T-helper 2 cell treated with Interferon-gamma antibody and Interleukin-4, amounts not matched to agents 5 μg/mL and 100 μg/mL, for 36 hours (primary cell): ENCODE data around the gene GPR39.
"Not testable (repeated sequence)": the region's sequence is repeated elsewhere in the genome, so short reads cannot be mapped to it uniquely, and the experiment has no call there.

Source experiments
- DNase-seq: peaks from one replicate; pipeline ENCODE4 v3.0.0; 2021; ENCODE audit warnings: low spot score
- H3K27ac Mint-ChIP-seq: one replicate; pipeline ENCODE4 v1.8.0; 2021; ENCODE audit warnings: mild to moderate bottlenecking, mixed read lengths
- H3K27me3 Mint-ChIP-seq: one replicate; pipeline ENCODE4 v1.8.0; 2021; ENCODE audit warnings: low read depth, mixed read lengths
- H3K36me3 Mint-ChIP-seq: one replicate; pipeline ENCODE4 v1.8.0; 2021; ENCODE audit warnings: low read depth, mixed read lengths
- H3K4me1 Mint-ChIP-seq: one replicate; pipeline ENCODE4 v1.8.0; 2021; ENCODE audit warnings: low read depth, mixed read lengths
- H3K4me3 Mint-ChIP-seq: one replicate; pipeline ENCODE4 v1.8.0; 2022; ENCODE audit warnings: mild to moderate bottlenecking, moderate library complexity, mixed read lengths
- H3K9me3 Mint-ChIP-seq: one replicate; pipeline ENCODE4 v1.8.0; 2021; ENCODE audit warnings: mixed read lengths

The GPR39 gene

DNA sequence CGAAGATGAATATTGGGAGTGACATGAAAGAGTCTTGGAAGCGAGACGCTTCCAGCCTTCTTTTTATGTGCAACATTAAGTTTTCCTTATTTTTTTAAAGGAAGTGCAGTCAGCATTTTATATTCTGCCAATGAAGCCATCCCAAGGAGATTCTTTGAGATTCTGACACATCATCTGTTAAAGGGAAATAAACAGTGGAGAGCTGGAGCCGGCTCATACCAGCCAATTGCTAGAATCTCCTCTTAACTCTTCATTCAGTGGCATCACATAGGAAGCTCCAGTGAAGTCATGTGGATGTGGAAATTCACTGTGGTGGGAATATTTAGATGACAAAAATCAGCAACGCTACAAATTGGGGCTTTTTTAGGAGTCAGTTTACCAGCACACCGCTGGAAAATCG lies 23.7 kb upstream of the GPR39 start:
- H3K4me1 Mint-ChIP-seq, result no peaks in the 10 kb centered on the region
- no peak overlapping the region for H3K27ac Mint-ChIP-seq
- H3K36me3 Mint-ChIP-seq, result no peaks in the 10 kb centered on the region
- peaks cover 5% of the 10 kb centered on the region for H3K9me3 Mint-ChIP-seq
- H3K4me3 Mint-ChIP-seq, result no peak overlapping the region
- DNase-seq, result no peak
- H3K27me3 Mint-ChIP-seq, result no peaks in the 10 kb centered on the region

DNA sequence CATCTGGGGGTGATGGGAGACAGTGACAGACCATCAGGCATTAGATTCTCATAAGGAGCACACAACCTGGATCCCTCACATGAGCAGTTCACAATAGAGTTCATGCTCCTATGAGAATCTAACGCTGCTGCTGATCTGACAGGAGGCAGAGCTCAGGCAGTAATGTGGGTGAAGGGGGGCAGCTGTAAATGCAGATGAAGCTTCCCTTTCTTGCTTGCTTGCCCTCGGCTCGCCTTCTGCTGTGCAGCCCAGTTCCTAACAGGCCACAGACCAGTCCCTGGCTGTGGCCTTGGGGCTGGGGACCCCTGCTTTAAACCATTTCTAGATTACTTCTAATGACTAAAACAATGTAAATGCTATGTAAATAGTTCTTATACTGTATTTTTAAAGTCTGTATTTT lies 19.6 kb upstream of the GPR39 start:
- H3K27me3 Mint-ChIP-seq, H3K4me1 Mint-ChIP-seq, H3K27ac Mint-ChIP-seq, H3K9me3 Mint-ChIP-seq, H3K36me3 Mint-ChIP-seq, DNase-seq, H3K4me3 Mint-ChIP-seq: not testable (repeated sequence)

DNA sequence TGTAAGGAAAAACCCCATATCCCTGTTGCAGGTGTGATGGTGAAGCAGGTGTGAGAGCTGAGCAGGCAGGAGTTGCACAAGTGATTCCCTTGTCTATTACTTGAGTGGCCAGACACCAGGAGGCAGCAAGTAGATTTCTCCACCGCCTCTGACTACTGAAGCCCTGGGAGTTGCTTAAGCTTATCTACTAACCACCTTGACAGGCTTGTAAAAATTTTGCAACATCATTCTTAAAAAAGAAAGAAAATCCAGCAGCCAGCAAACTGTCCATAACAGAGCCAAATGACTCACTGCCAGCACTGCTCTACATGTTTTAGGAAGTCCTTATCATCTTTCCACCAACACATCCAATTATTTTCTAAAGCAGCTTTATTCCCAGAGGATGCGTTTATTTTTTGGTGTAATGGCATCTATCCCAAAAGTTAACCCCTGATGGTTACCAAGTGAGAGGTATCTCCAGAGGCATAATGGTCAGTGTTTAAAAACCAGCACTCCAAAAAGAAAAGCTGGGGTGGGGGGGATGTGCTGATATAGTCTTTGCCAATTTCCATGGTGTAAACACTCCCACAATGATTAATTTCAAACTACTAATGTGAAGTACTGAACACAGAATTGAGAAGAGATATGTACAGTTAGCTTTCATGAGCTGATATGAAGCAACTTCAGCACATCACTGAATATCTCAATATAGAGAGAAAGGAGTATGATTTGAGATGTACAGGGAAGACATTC lies 16.3 kb upstream of the GPR39 start:
- H3K36me3 Mint-ChIP-seq, result no peaks in the 10 kb centered on the region
- H3K27ac Mint-ChIP-seq, result no peak overlapping the region
- H3K27me3 Mint-ChIP-seq, result no peaks in the 10 kb centered on the region
- H3K4me3 Mint-ChIP-seq, result no peak overlapping the region
- no peak for DNase-seq
- no peaks in the 10 kb centered on the region for H3K9me3 Mint-ChIP-seq
- no peaks in the 10 kb centered on the region for H3K4me1 Mint-ChIP-seq

DNA sequence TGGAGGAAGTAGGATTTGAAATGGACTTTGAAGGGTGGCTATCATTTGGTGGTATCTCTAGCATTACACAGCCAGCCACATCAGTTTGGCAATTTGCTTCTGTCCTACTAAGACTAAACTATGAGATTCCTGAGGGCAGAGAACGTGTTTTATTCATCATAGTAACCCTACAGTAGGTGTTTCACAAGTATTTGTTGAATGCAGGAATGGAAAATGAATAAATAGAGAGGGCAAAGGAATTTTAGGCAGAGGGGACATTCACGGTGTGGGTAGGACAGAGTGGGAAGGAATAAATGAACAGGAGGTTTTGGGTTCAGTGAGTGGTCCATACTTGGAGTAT lies 15.7 kb upstream of the GPR39 start:
- Mint-ChIP-seq H3K36me3 (no peaks in the 10 kb centered on the region), H3K4me1 (no peaks in the 10 kb centered on the region), H3K27ac (no peak overlapping the region), H3K9me3 (no peaks in the 10 kb centered on the region), H3K4me3 (no peak overlapping the region), H3K27me3 (no peaks in the 10 kb centered on the region)
- no peak for DNase-seq

DNA sequence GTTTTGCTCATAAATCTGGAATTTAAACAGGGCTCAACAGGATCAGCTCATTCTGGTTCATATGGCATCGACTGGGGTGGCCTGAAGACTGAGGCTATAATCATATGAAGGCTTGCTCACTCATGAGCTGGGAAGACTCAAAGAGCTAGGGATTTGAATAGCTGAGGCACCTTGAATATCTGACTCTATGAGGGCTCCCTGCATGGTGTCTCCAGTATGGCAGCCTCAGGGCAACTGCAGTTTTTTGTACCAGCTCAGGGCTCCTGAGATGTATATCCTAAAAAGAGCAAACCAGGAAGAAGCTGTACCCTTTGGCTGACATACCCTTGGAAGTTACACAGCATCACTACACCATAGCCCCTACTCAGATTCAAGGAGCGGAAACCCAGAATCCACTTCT lies 15.3 kb upstream of the GPR39 start:
- H3K36me3 Mint-ChIP-seq, result no peaks in the 10 kb centered on the region
- no peaks in the 10 kb centered on the region for H3K27me3 Mint-ChIP-seq
- no peak overlapping the region for H3K4me3 Mint-ChIP-seq

DNA sequence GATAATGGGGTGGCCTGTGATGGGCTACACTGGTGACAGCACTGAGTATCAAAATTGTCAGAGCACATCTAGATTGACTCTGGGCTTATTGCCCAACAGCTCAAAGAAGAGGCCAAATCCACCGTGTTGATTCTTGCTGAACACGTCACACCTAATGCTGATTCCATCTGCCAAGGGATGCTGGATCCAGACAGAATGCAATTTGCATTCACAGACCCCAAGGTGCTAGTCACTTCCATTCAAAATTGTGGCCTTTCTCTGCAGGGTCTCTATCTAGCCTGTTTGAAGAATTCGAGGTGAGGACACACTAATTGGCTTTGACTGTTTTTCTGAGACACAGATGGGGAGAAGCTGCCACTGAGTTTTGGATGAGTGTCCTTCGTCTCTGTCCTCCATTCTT lies 13.5 kb upstream of the GPR39 start:
- Mint-ChIP-seq H3K9me3 (no peaks in the 10 kb centered on the region), H3K27me3 (no peaks in the 10 kb centered on the region), H3K4me1 (no peaks in the 10 kb centered on the region), H3K36me3 (no peaks in the 10 kb centered on the region), H3K27ac (no peak overlapping the region), H3K4me3 (no peak overlapping the region)
- no peak for DNase-seq

More for the DNA sequence above, 15.3 kb upstream of the GPR39 start:
- H3K9me3 Mint-ChIP-seq, result no peaks in the 10 kb centered on the region
- DNase-seq, result no peak
- no peak overlapping the region for H3K27ac Mint-ChIP-seq
- H3K4me1 Mint-ChIP-seq, result no peaks in the 10 kb centered on the region

DNA sequence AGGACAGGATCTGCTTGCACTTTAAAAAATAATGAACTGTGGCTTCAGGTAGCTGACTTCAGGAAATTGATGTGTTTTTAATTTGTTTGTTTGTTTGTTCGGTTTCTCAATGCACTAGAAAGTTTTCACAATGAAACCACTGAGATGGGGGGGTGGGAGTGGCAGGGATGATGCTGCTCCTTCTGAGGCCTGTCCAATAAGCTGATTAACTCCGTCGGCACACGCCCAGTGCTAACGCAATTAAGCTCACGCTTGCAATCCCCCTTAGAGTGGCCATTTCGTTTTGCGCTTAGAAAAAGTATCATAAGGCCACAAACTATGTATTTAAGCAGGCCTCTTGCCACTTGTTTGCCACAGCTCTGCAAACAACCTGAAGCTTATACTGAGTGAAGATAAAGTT lies 12.5 kb upstream of the GPR39 start:
- no peak overlapping the region for H3K4me3 Mint-ChIP-seq
- no peak for DNase-seq
- H3K4me1 Mint-ChIP-seq, result no peaks in the 10 kb centered on the region
- H3K27ac Mint-ChIP-seq, result no peak overlapping the region
- no peaks in the 10 kb centered on the region for H3K36me3 Mint-ChIP-seq
- no peaks in the 10 kb centered on the region for H3K9me3 Mint-ChIP-seq
- no peaks in the 10 kb centered on the region for H3K27me3 Mint-ChIP-seq

DNA sequence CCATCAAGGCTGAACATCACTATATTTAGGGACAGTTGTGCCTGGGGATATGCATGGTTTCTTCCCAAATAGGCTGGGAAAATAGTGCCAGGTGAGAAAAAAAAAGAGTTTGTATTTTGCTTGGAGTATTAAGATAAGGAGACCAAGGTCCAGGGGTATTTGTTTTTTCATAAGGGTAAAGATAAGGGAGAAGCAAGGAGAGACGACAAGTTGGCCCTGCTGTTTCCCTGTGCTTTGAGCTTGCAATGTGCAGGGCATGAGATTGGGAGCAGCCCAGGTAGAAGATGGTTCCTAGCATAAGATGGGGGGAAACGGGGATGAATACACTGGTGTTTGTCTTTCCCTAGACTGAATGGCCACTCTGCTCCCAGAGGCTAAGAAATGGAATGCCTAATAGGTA lies 8.8 kb upstream of the GPR39 start:
- Mint-ChIP-seq H3K27ac (no peak overlapping the region), H3K9me3 (no peaks in the 10 kb centered on the region), H3K36me3 (no peaks in the 10 kb centered on the region), H3K4me3 (no peak overlapping the region), H3K4me1 (no peaks in the 10 kb centered on the region), H3K27me3 (no peaks in the 10 kb centered on the region)
- DNase-seq, result no peak

DNA sequence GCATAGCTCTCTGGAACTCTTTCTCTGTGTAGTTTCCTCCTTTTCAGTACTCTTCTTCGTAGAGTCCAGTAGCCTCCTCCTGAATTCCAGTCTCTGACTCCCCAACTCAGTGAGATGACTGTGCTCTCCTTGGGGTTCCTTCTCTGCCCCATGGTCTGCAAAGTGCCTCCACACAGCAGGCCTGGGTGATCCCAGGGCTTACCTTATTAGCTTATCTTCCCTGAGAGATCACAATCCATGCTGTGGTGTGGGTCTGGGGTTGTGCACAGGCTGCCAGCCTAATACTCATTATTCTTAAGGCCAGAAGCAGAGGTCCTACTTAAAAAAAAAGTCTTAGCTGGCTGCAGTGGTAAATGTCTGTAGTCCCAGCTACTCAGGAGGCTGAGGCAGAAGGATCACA lies 4.6 kb upstream of the GPR39 start:
- DNase-seq, result no peak
- H3K4me1 Mint-ChIP-seq, result no peaks in the 10 kb centered on the region
- H3K27ac Mint-ChIP-seq, result no peak overlapping the region
- H3K4me3 Mint-ChIP-seq, result no peak overlapping the region
- H3K27me3 Mint-ChIP-seq, result peaks cover 12% of the 10 kb centered on the region
- no peaks in the 10 kb centered on the region for H3K9me3 Mint-ChIP-seq
- H3K36me3 Mint-ChIP-seq, result no peaks in the 10 kb centered on the region

DNA sequence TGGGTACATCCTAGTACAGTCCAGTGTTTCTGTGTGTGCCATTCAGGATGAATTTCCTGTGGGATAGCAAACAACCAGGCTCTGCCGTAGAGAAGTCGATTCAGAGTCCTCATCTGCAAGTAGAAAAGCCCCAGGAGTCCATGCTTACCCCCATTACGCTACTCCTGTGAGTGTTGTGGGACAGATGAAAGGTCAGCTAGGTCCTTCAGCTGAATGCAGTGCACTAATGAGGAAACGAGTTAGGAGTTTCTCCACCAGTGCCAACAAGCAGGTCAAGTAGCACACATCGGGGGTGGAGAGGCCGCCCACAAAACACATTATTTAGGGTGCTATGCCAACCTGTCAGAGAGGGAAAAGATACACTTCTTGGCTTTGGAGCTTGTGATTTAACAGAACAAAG lies 2.5 kb upstream of the GPR39 start:
- Mint-ChIP-seq H3K27me3 (peaks cover 16% of the 10 kb centered on the region), H3K27ac (no peak overlapping the region), H3K4me1 (no peaks in the 10 kb centered on the region), H3K9me3 (no peaks in the 10 kb centered on the region), H3K36me3 (no peaks in the 10 kb centered on the region), H3K4me3 (no peak overlapping the region)
- no peak for DNase-seq

DNA sequence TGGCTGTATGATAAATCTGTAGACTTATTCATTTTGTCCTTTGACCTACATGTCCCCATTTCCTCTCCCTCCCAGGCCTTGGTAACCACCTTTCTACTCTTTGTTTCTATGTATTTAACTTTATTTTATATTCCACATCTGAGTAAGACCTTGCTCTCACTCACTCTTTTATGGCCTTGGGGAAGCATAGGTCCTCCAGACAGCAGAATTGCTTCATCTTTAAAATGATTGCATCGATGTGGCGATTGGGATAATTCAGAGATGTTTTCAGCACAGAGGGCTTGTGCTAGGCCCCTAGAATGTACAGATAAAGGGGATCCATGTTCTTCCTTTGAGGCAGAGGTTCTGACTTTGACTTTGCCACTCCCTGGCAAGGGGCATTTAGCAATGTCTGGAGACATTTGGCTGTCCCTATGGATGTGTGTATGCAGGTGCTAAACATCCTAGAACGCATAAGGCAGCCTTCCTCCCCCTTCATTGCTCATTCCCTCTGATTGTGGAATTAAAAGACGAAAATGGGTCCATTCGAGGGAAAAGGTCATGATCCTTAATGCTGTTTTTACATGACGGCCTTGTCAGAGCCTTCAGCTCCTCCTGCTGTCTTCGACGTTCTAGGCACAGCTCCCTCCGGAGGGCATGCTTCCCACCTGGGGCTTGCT lies 1.2 kb upstream of the GPR39 start:
- no peak overlapping the region for H3K4me3 Mint-ChIP-seq
- H3K4me1 Mint-ChIP-seq, result no peaks in the 10 kb centered on the region
- DNase-seq, result no peak
- no peaks in the 10 kb centered on the region for H3K36me3 Mint-ChIP-seq
- H3K27ac Mint-ChIP-seq, result no peak overlapping the region
- H3K9me3 Mint-ChIP-seq, result no peaks in the 10 kb centered on the region
- peaks cover 16% of the 10 kb centered on the region for H3K27me3 Mint-ChIP-seq

DNA sequence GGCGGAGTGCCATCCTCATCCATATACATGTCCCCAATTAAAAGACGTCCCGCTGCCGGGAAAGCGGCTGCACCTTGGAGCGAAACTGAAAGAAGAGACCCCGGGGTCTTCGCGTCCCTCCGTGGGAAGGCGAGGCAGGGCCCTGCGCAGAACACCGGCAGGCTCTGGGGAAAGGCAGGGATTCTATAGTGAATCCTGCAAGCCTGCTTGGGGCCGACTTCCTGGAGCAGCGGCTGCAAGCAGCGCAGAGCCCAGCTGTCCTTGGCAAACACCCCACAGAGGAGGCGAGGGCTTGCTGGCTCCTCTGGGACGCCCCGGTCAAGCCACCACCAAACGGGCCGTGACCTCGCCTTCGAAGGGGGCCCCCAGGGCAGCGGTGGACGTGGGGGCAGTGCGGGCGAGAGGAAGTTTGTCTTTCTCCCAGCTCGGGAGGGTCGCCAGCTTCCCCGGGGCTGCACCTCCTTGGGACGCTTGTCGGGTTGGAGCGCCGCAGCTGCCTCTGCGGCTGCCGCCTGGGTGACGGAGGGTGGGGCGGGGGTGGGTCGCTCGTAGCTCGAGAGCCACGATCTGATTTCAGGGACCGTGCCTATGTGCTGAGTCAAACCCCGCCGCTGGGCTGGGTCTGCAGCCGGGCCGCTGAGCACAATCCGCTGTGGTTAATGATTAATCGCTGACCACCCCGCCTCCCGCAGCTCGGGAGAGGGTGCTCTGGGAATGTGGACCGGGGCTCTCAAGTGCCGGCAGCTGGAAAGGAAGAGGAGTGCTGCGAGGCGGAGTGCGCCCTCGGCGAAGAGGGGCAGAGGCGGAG lies 486 bp upstream of the GPR39 start:
- Mint-ChIP-seq H3K4me3 (no peak overlapping the region), H3K9me3 (no peaks in the 10 kb centered on the region), H3K4me1 (no peaks in the 10 kb centered on the region), H3K36me3 (no peaks in the 10 kb centered on the region), H3K27me3 (peaks cover 16% of the 10 kb centered on the region), H3K27ac (no peak overlapping the region)
- DNase-seq, result no peak

DNA sequence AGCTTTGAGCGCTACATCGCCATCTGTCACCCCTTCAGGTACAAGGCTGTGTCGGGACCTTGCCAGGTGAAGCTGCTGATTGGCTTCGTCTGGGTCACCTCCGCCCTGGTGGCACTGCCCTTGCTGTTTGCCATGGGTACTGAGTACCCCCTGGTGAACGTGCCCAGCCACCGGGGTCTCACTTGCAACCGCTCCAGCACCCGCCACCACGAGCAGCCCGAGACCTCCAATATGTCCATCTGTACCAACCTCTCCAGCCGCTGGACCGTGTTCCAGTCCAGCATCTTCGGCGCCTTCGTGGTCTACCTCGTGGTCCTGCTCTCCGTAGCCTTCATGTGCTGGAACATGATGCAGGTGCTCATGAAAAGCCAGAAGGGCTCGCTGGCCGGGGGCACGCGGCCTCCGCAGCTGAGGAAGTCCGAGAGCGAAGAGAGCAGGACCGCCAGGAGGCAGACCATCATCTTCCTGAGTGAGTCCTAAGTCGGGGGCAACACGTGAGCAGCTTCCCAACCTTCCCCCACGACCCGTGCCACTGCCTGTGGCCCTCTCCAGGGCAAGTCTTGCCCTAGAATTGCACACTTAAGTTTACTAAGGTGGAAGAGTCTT lies 928 bp downstream of the GPR39 start:
- Mint-ChIP-seq H3K27me3 (peaks cover 16% of the 10 kb centered on the region), H3K4me3 (no peak overlapping the region), H3K9me3 (no peaks in the 10 kb centered on the region), H3K27ac (no peak overlapping the region), H3K36me3 (no peaks in the 10 kb centered on the region), H3K4me1 (no peaks in the 10 kb centered on the region)
- no peak for DNase-seq

DNA sequence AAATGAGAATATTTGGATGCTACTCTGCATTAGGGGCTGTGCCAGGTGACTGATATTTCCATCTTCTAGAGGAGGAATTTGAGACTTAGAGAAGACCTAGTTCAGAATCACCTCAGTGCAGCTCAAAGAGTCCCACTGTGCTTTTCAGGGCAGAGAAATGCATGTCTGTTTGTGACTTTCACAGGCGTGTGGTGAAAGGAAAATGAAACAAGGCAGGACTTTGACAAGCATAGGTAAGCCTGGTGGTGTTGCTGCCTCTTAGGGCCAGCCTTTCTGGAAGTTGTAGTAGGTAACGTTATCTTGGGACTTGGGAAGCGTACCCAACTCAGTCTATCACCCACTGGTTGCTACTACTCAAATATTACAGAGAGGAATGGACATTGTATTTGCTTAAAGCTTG lies 2.6 kb downstream of the GPR39 start:
- H3K9me3 Mint-ChIP-seq, result no peaks in the 10 kb centered on the region
- DNase-seq, result no peak
- peaks cover 12% of the 10 kb centered on the region for H3K27me3 Mint-ChIP-seq
- no peak overlapping the region for H3K27ac Mint-ChIP-seq
- no peaks in the 10 kb centered on the region for H3K36me3 Mint-ChIP-seq
- no peaks in the 10 kb centered on the region for H3K4me1 Mint-ChIP-seq
- H3K4me3 Mint-ChIP-seq, result no peak overlapping the region
